D341Med (cell line): ENCODE results near the gene SCGB1D2.
A peak's percentile ranks its signal among the peaks of the same experiment; 100 is the strongest.
"Not testable (repeated sequence)": the region's sequence is repeated elsewhere in the genome, so short reads cannot be mapped to it uniquely, and the experiment has no call there.

Source experiments
- DNase-seq: peaks from one replicate; pipeline ENCODE4 v3.0.0; 2012; ENCODE audit warnings: low spot score

The SCGB1D2 gene

GRCh38 chr11:62242021-62242420, at the start of gene SCGB1D2:
TSS of gene SCGB1D2 (plus strand) at chr11:62242239. CDS start at chr11:62242308, 69 bp downstream.
- peak; percentile 34 for DNase-seq

- no peak for DNase-seq
Observed at GRCh38 chr11:62193952-62194351, 48.1 kb upstream of the SCGB1D2 start.

- not testable (repeated sequence) for DNase-seq
Observed at GRCh38 chr11:62195010-62195409, 47.0 kb upstream of the SCGB1D2 start.

- DNase-seq: no peak
Observed at GRCh38 chr11:62195945-62196344, 46.1 kb upstream of the SCGB1D2 start.

GRCh38 chr11:62197400-62197799, 44.6 kb upstream of the SCGB1D2 start:
- not testable (repeated sequence) for DNase-seq

- no peak for DNase-seq
Observed at GRCh38 chr11:62201376-62201775, 40.7 kb upstream of the SCGB1D2 start.

GRCh38 chr11:62202910-62203309, 39.1 kb upstream of the SCGB1D2 start:
- DNase-seq: no peak

GRCh38 chr11:62204430-62204829, 37.6 kb upstream of the SCGB1D2 start:
- DNase-seq: no peak

- no peak for DNase-seq
Observed at GRCh38 chr11:62205441-62205840, 36.6 kb upstream of the SCGB1D2 start.

GRCh38 chr11:62206276-62207066, 35.6 kb upstream of the SCGB1D2 start:
- not testable (repeated sequence) for DNase-seq

- DNase-seq: no peak
Observed at GRCh38 chr11:62208785-62209144, 33.3 kb upstream of the SCGB1D2 start.

GRCh38 chr11:62217191-62217748, 24.8 kb upstream of the SCGB1D2 start:
- no peak for DNase-seq

- DNase-seq: no peak
Observed at GRCh38 chr11:62221498-62221897, 20.5 kb upstream of the SCGB1D2 start.

GRCh38 chr11:62223095-62223494, 18.9 kb upstream of the SCGB1D2 start:
- DNase-seq: no peak

- no peak for DNase-seq
Observed at GRCh38 chr11:62233730-62234129, 8.3 kb upstream of the SCGB1D2 start.

GRCh38 chr11:62236187-62236586, 5.9 kb upstream of the SCGB1D2 start:
- DNase-seq: no peak

GRCh38 chr11:62237499-62237898, 4.5 kb upstream of the SCGB1D2 start:
- DNase-seq: no peak

- no peak for DNase-seq
Observed at GRCh38 chr11:62238151-62238550, 3.9 kb upstream of the SCGB1D2 start.

- no peak for DNase-seq
Observed at GRCh38 chr11:62241095-62241494, 944 bp upstream of the SCGB1D2 start.

GRCh38 chr11:62245271-62245753, 3.3 kb downstream of the SCGB1D2 start:
- DNase-seq: no peak

GRCh38 chr11:62251698-62252097, 9.7 kb downstream of the SCGB1D2 start:
- no peak for DNase-seq

- no peak for DNase-seq
Observed at GRCh38 chr11:62253999-62254542, 12.0 kb downstream of the SCGB1D2 start.

GRCh38 chr11:62256281-62256680, 14.2 kb downstream of the SCGB1D2 start:
- no peak for DNase-seq
